ENCODE results near the gene SORCS3. TPM values are rescaled to one million over a fixed set of nuclear protein-coding genes. Genes with fewer than 3 reads are reported as not detected.
"Not testable (repeated sequence)": the region's sequence is repeated elsewhere in the genome, so short reads cannot be mapped to it uniquely, and the experiment has no call there.

SORCS3 gene
- total RNA-seq, 1 experiment from 2014 or later: not detected

DNA sequence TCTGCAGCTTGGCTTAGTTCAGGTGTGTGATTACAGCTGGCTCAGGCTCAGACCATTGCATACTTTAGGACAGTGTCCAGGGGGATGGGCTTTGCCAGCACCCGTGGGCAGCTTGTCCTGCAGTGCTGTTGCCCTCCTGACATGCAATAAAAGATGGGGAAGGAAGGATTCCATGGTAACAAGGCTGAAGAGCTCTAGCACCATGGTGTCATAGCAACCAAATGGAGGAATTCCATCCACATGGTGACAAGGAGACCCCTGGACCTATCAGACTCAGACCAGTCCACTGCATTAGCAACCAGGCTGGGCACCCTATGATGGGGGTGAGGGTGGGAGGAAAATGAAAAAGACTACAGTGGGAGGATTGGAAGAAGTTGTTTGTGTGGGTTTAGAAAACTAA lies 49.9 kb downstream of the SORCS3 start:
- no peak for DNase-seq (ENCODE audit: unreplicated experiment)
- TF ChIP-seq, protein P1, sequence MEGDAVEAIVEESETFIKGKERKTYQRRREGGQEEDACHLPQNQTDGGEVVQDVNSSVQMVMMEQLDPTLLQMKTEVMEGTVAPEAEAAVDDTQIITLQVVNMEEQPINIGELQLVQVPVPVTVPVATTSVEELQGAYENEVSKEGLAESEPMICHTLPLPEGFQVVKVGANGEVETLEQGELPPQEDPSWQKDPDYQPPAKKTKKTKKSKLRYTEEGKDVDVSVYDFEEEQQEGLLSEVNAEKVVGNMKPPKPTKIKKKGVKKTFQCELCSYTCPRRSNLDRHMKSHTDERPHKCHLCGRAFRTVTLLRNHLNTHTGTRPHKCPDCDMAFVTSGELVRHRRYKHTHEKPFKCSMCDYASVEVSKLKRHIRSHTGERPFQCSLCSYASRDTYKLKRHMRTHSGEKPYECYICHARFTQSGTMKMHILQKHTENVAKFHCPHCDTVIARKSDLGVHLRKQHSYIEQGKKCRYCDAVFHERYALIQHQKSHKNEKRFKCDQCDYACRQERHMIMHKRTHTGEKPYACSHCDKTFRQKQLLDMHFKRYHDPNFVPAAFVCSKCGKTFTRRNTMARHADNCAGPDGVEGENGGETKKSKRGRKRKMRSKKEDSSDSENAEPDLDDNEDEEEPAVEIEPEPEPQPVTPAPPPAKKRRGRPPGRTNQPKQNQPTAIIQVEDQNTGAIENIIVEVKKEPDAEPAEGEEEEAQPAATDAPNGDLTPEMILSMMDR (IDR thresholded peaks at IDR 0.05; ENCODE audit: unreplicated experiment): no peak
- no TSS peak for BruUV-seq (replicated peaks)
- H3K27ac Mint-ChIP-seq (ENCODE audit: low read depth, unreplicated experiment): no peak overlapping the region
- H3K27me3 Mint-ChIP-seq (ENCODE audit: insufficient read depth, unreplicated experiment): peaks cover 42% of the 10 kb centered on the region
- intact Hi-C loops (cut with micrococcal nuclease): no loop called here
- no peaks in the 10 kb centered on the region for H3K4me1 Mint-ChIP-seq (ENCODE audit: insufficient read depth, unreplicated experiment)
- H3K9me3 Mint-ChIP-seq (ENCODE audit: unreplicated experiment): peaks cover 7% of the 10 kb centered on the region
- H3K4me3 Mint-ChIP-seq (ENCODE audit: unreplicated experiment): no peak overlapping the region
- no peaks in the 10 kb centered on the region for H3K36me3 Mint-ChIP-seq (ENCODE audit: insufficient read depth, unreplicated experiment)
- ChIA-PET CTCF (no interaction called here), POLR2A (no interaction called here)

DNA sequence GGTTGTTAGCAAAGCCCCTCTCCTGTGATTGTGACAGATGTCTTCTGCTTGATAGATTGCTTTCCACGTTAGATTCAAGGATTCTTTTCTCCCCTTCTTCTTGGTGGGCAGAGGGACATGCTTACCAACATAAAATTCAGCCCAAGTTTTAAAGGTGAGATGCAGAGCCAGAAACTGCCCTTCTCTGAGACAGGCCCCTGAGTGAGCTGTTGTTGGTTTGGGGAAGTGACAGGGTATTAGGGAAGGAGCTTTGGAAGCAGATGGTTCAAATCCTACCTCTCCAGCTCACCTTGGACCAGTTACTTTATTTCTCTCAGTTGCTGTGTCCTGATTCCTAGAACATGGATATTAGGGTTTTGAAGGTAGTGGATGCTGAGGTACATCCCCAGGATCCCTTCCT lies 53.0 kb downstream of the SORCS3 start:
- no TSS peak for BruUV-seq (replicated peaks)
- Mint-ChIP-seq H3K27ac (ENCODE audit: low read depth, unreplicated experiment) (no peak overlapping the region), H3K4me1 (ENCODE audit: insufficient read depth, unreplicated experiment) (no peaks in the 10 kb centered on the region), H3K27me3 (ENCODE audit: insufficient read depth, unreplicated experiment) (peaks cover 31% of the 10 kb centered on the region), H3K36me3 (ENCODE audit: insufficient read depth, unreplicated experiment) (no peaks in the 10 kb centered on the region), H3K4me3 (ENCODE audit: unreplicated experiment) (no peak overlapping the region), H3K9me3 (ENCODE audit: unreplicated experiment) (no peaks in the 10 kb centered on the region)
- ChIA-PET CTCF (interaction anchor here (0.6 kb wide), 2 partner anchors 14 to 133 kb away, joined by 3 to 5 read pairs; no protein-coding TSS in a partner anchor), POLR2A (no interaction called here)
- intact Hi-C loops (cut with micrococcal nuclease): no loop called here
- no peak for DNase-seq (ENCODE audit: unreplicated experiment)
- TF ChIP-seq, protein P1 (IDR thresholded peaks at IDR 0.05; ENCODE audit: unreplicated experiment): no peak

DNA sequence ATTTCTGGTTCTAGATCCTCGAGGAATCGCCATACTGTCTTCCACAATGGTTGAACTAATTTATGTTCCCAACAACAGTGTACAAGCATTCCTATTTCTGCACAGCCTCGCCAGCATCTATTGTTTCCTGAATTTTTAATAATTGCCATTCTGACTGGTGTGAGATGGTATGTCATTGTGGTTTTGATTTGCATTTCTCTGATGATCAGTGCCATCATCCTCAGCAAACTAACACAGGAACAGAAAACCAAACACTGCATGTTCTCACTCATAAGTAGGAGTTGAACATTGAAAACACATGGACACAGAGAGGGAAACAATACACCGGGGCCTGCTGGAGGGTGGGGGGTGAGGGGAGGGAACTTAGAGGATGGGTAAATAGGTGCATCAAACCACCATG lies 62.2 kb downstream of the SORCS3 start:
- intact Hi-C loops (cut with micrococcal nuclease); H3K4me1 Mint-ChIP-seq (ENCODE audit: insufficient read depth, unreplicated experiment); H3K4me3 Mint-ChIP-seq (ENCODE audit: unreplicated experiment); POLR2A ChIA-PET; H3K27ac Mint-ChIP-seq (ENCODE audit: low read depth, unreplicated experiment); H3K9me3 Mint-ChIP-seq (ENCODE audit: unreplicated experiment); H3K36me3 Mint-ChIP-seq (ENCODE audit: insufficient read depth, unreplicated experiment); DNase-seq (ENCODE audit: unreplicated experiment); BruUV-seq (replicated peaks); CTCF ChIA-PET: not testable (repeated sequence)
- peaks cover 12% of the 10 kb centered on the region for H3K27me3 Mint-ChIP-seq (ENCODE audit: insufficient read depth, unreplicated experiment)

DNA sequence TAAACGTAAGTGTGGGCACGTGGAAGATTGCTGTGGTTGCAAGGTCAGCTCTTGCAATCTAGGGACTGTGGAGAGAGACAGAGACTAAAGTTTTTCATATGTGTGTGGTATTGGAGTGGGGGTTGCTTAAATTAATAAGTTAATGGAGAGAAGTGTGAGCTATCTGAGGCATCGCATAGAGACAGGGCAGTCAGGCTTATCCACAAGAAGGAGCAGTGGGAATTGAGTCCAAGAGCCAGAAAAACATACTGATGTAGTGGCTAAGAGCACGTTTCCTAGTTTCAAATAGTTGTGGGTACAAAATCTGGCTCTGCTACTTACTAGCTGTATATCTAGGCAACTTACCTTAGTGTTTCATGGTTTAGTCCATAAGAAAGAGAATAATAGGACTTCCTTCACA lies 65.8 kb downstream of the SORCS3 start:
- Mint-ChIP-seq H3K9me3 (ENCODE audit: unreplicated experiment) (no peaks in the 10 kb centered on the region), H3K27me3 (ENCODE audit: insufficient read depth, unreplicated experiment) (no peaks in the 10 kb centered on the region), H3K27ac (ENCODE audit: low read depth, unreplicated experiment) (no peak overlapping the region), H3K4me3 (ENCODE audit: unreplicated experiment) (no peak overlapping the region), H3K36me3 (ENCODE audit: insufficient read depth, unreplicated experiment) (no peaks in the 10 kb centered on the region), H3K4me1 (ENCODE audit: insufficient read depth, unreplicated experiment) (no peaks in the 10 kb centered on the region)
- ChIA-PET CTCF (interaction anchor here (0.5 to 1.1 kb wide), 2 partner anchors 225 to 577 kb away, joined by 3 to 5 read pairs; no protein-coding TSS in a partner anchor), POLR2A (no interaction called here)
- intact Hi-C loops (cut with micrococcal nuclease): no loop called here
- DNase-seq (ENCODE audit: unreplicated experiment): no peak
- TF ChIP-seq, protein P1 (IDR thresholded peaks at IDR 0.05; ENCODE audit: unreplicated experiment): no peak
- BruUV-seq (replicated peaks): no TSS peak
